ENCODE data around the gene CDKL5.

The CDKL5 gene

DNA sequence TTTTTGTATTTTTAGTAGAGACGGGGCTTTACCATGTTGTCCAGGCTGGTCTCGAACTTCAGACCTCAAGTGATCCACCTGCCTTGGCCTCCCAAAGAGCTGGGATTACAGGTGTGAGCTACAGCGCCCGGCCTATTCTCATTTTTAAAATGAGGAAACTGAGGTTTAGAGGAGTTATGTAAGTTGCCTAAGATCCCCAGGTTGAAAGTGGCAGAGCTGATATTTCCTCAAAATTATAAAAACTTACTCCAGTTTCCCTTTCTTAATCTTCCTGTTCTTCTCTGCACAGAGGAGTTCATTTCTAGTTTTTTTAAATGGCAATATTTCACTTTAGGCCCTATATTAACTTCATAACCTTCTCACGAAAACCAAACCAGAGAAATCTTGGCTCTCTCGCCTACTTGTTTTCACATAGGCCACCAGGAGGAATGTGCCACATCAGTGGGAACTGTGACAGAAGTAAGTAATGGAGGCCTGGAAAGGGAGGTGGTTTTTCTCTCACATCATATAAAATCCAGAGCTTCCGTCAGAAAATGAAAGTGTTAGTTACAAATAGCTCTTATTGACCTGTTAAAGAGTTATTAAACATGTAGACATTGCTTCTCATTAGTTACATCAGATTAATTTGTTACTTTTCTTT is 262.6 kb downstream of the CDKL5 start:
- DNase-seq (ENCODE audit: low read depth in 1 of 2, low spot score in 1 of 2), result peak in 1 of 2 experiments; percentile 37
- Histone ChIP-seq H3K4me3 (replicated peaks; ENCODE audit: insufficient read depth, low read length) (no peak overlapping the region), H3K27ac (replicated peaks) (peak overlapping the region; percentile 52), H3K27me3 (ENCODE audit: insufficient read depth, poor library complexity, severe bottlenecking) (no peaks in the 10 kb centered on the region)
- no peak for TF ChIP-seq POLR2AphosphoS5 (IDR thresholded peaks at IDR 0.05; ENCODE audit: low read depth)
- TF ChIP-seq, protein P1, sequence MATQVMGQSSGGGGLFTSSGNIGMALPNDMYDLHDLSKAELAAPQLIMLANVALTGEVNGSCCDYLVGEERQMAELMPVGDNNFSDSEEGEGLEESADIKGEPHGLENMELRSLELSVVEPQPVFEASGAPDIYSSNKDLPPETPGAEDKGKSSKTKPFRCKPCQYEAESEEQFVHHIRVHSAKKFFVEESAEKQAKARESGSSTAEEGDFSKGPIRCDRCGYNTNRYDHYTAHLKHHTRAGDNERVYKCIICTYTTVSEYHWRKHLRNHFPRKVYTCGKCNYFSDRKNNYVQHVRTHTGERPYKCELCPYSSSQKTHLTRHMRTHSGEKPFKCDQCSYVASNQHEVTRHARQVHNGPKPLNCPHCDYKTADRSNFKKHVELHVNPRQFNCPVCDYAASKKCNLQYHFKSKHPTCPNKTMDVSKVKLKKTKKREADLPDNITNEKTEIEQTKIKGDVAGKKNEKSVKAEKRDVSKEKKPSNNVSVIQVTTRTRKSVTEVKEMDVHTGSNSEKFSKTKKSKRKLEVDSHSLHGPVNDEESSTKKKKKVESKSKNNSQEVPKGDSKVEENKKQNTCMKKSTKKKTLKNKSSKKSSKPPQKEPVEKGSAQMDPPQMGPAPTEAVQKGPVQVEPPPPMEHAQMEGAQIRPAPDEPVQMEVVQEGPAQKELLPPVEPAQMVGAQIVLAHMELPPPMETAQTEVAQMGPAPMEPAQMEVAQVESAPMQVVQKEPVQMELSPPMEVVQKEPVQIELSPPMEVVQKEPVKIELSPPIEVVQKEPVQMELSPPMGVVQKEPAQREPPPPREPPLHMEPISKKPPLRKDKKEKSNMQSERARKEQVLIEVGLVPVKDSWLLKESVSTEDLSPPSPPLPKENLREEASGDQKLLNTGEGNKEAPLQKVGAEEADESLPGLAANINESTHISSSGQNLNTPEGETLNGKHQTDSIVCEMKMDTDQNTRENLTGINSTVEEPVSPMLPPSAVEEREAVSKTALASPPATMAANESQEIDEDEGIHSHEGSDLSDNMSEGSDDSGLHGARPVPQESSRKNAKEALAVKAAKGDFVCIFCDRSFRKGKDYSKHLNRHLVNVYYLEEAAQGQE (IDR thresholded peaks at IDR 0.05; ENCODE audit: insufficient replicate concordance, low read depth), result no peak

DNA sequence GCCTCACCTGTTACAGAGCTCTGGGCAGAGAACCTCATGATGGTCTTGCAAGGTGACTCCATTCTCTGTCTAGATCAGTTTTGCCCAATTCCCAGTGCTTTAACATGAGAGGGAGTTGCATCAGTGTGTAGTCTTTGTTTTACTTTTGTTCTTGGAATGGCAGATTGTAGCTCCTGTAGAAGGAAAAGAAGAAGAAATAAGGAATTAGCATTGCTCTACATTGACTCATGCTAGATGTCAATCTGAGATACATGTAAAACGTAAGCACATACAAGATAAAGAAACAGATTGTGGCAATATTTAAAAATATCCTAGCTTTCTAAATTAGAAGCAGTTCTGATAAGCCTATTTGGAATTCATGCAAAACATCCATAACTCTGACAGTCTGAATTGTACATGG is 266.0 kb downstream of the CDKL5 start:
- TF ChIP-seq GABPA (IDR thresholded peaks at IDR 0.05; ENCODE audit: low read depth), result no peak
- TF ChIP-seq, protein P1 (IDR thresholded peaks at IDR 0.05; ENCODE audit: insufficient replicate concordance, low read depth), result no peak
- TF ChIP-seq POLR2AphosphoS5 (IDR thresholded peaks at IDR 0.05; ENCODE audit: low read depth), result no peak
- TF ChIP-seq, protein P2, sequence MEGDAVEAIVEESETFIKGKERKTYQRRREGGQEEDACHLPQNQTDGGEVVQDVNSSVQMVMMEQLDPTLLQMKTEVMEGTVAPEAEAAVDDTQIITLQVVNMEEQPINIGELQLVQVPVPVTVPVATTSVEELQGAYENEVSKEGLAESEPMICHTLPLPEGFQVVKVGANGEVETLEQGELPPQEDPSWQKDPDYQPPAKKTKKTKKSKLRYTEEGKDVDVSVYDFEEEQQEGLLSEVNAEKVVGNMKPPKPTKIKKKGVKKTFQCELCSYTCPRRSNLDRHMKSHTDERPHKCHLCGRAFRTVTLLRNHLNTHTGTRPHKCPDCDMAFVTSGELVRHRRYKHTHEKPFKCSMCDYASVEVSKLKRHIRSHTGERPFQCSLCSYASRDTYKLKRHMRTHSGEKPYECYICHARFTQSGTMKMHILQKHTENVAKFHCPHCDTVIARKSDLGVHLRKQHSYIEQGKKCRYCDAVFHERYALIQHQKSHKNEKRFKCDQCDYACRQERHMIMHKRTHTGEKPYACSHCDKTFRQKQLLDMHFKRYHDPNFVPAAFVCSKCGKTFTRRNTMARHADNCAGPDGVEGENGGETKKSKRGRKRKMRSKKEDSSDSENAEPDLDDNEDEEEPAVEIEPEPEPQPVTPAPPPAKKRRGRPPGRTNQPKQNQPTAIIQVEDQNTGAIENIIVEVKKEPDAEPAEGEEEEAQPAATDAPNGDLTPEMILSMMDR (IDR thresholded peaks at IDR 0.05; ENCODE audit: insufficient read depth, low read length), result no peak
- TF ChIP-seq SPI1 (IDR thresholded peaks at IDR 0.05; ENCODE audit: borderline replicate concordance, low read depth), result no peak
- H3K27ac ChIP-seq (replicated peaks), result no peak overlapping the region
- no peaks in the 10 kb centered on the region for H3K27me3 ChIP-seq (ENCODE audit: insufficient read depth, poor library complexity, severe bottlenecking)

DNA sequence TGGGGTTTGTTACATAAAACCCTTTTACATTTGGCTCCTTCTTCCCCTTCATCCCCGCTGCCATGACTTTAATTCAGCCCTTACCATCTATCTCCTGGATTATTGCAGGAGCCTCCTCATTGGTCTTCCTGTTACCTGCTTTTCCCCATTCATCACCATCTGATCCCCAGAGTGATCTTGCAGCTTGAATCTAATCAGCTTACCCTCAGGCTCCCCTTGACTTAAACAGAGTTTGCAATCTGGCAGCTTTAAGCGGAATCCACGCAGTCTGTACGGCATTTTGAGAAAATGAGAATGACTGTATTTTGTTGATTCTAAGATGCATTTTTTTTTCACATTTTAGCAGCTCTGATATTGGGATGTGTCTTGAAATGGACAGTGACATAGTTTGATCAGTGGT is 267.1 kb downstream of the CDKL5 start:
- no peak for DNase-seq (ENCODE audit: low read depth in 1 of 2, low spot score in 1 of 2)
- no peak for TF ChIP-seq GABPA (IDR thresholded peaks at IDR 0.05; ENCODE audit: low read depth)
- TF ChIP-seq POLR2AphosphoS5 (IDR thresholded peaks at IDR 0.05; ENCODE audit: low read depth), result no peak
- TF ChIP-seq, protein P1 (IDR thresholded peaks at IDR 0.05; ENCODE audit: insufficient replicate concordance, low read depth), result no peak
- TF ChIP-seq, protein P2 (IDR thresholded peaks at IDR 0.05; ENCODE audit: insufficient read depth, low read length), result no peak
- H3K27ac ChIP-seq (replicated peaks), result no peak overlapping the region
- no peak overlapping the region for H3K4me3 ChIP-seq (replicated peaks; ENCODE audit: insufficient read depth, low read length)
- H3K27me3 ChIP-seq (ENCODE audit: insufficient read depth, poor library complexity, severe bottlenecking), result no peaks in the 10 kb centered on the region

More for the DNA sequence above, 266.0 kb downstream of the CDKL5 start:
- no peak overlapping the region for H3K4me3 ChIP-seq (replicated peaks; ENCODE audit: insufficient read depth, low read length)
- no peak for DNase-seq (ENCODE audit: low read depth in 1 of 2, low spot score in 1 of 2)
